Skin of body (tissue), 2 donors: ENCODE data around the gene CIAO2A. TPM values are rescaled to one million over a fixed set of nuclear protein-coding genes. Genes with fewer than 3 reads are reported as not detected.
"Not testable (repeated sequence)": the region's sequence is repeated elsewhere in the genome, so short reads cannot be mapped to it uniquely, and the experiment has no call there.

Source experiments
- DNase-seq: peaks from one replicate; lab custom pipeline; 2025; lab: John Stamatoyannopoulos, UW
- total RNA-seq: library from RNA; depleted of rRNA; stranded (reverse); fragments of >200 nt; gene quantifications from one replicate; pipeline ENCODE4 v1.2.3, GENCODE V29; 2014

Gene CIAO2A
- total RNA-seq, 1 donor from 2014 or later, result 57.0 TPM

- no peak for DNase-seq
Observed at GRCh38 chr15:64072812-64073211, 20.8 kb downstream of the CIAO2A start.

GRCh38 chr15:64071931-64072765, 21.5 kb downstream of the CIAO2A start:
- no peak for DNase-seq

GRCh38 chr15:64070965-64071851, 22.4 kb downstream of the CIAO2A start:
- DNase-seq, result no peak

- no peak for DNase-seq
Observed at GRCh38 chr15:64070106-64070505, 23.5 kb downstream of the CIAO2A start.

GRCh38 chr15:64068133-64068532, 25.5 kb downstream of the CIAO2A start:
- DNase-seq, result no peak

- peak; percentile 11 for DNase-seq
Observed at GRCh38 chr15:64067564-64068030, 26.0 kb downstream of the CIAO2A start.

- DNase-seq, result no peak
Observed at GRCh38 chr15:64066451-64066850, 27.2 kb downstream of the CIAO2A start.

GRCh38 chr15:64060716-64061115, 32.9 kb downstream of the CIAO2A start:
- no peak for DNase-seq

- DNase-seq, result not testable (repeated sequence)
Observed at GRCh38 chr15:64059104-64059503, 34.5 kb downstream of the CIAO2A start.

- no peak for DNase-seq
Observed at GRCh38 chr15:64058279-64058678, 35.4 kb downstream of the CIAO2A start.

- not testable (repeated sequence) for DNase-seq
Observed at GRCh38 chr15:64053674-64054073, 40.0 kb downstream of the CIAO2A start.

GRCh38 chr15:64052925-64053491, 40.6 kb downstream of the CIAO2A start:
- DNase-seq, result no peak

GRCh38 chr15:64051407-64052259, 42.0 kb downstream of the CIAO2A start:
- no peak for DNase-seq

GRCh38 chr15:64051093-64051402, 42.6 kb downstream of the CIAO2A start:
- DNase-seq, result no peak

GRCh38 chr15:64050281-64051092, 43.2 kb downstream of the CIAO2A start:
- DNase-seq, result no peak

GRCh38 chr15:64048781-64049460, 44.7 kb downstream of the CIAO2A start:
- DNase-seq, result no peak

GRCh38 chr15:64046421-64047153, 47.1 kb downstream of the CIAO2A start, which contains the start of gene DAPK2:
Gene DAPK2 (minus strand): TSS chr15:64046485. CDS start chr15:64040261, 6,224 bp downstream.
- peak; percentile 6 for DNase-seq

GRCh38 chr15:64045774-64046420, 47.7 kb downstream of the CIAO2A start:
- DNase-seq, result no peak
